Right lobe of liver (tissue), 6 donors: Measurements from ENCODE around the gene EMP3. TPM values are rescaled to one million over a fixed set of nuclear protein-coding genes. Genes with fewer than 3 reads are reported as not detected.

ENCODE experiments used
- ATAC-seq, 4 donors: fragments of 200-7000 bp; cut with Tn5 transposase; one replicate each; pipeline ENCODE4 v1.9.1; 2020; ENCODE audit warnings: mild to moderate bottlenecking in 4 of 4, moderate library complexity in 4 of 4
- DNase-seq, 3 donors: peaks; one replicate each; pipeline ENCODE4 v3.0.0-alpha.2; 2020
- H3K27ac ChIP-seq, 3 donors: fragments of 200-600 bp; one replicate each; pipeline ENCODE4 v1.8.0; 2022
- H3K27me3 ChIP-seq, 2 donors: fragments of 200-600 bp; one replicate each; pipeline ENCODE4 v1.8.0; 2022
- H3K36me3 ChIP-seq, 4 donors: fragments of 200-600 bp; sonication (generic) in 1 of 4; one replicate each; pipeline versions ENCODE4 v1.5.1 to v1.8.0; 2017 to 2022; ENCODE audit warnings: control low read depth in 1 of 4
- H3K4me1 ChIP-seq, 4 donors: fragments of 200-600 bp; sonication (generic) in 1 of 4; one replicate each; pipeline versions ENCODE4 v1.5.1 to v1.8.0; 2017 to 2022; ENCODE audit warnings: control low read depth in 1 of 4
- H3K4me3 ChIP-seq, 3 donors: fragments of 200-600 bp; one replicate each; pipeline ENCODE4 v1.8.0; 2022
- H3K9me3 ChIP-seq, 4 donors: fragments of 200-600 bp; sonication (generic) in 1 of 4; one replicate each; pipeline versions ENCODE4 v1.5.1 to v1.8.0; 2017 to 2022; ENCODE audit warnings: control low read depth in 1 of 4
- CTCF ChIP-seq, 4 donors: fragments of 200-600 bp in 3 of 4; fragments of 450-650 bp in 1 of 4; IDR thresholded peaks; one replicate each; pipeline versions ENCODE4 v1.5.1 to v1.8.0; 2016 to 2022; ENCODE audit warnings: antibody characterized with exemption in 4 of 4, mild to moderate bottlenecking in 2 of 4
- POLR2A ChIP-seq: fragments of 450-650 bp; IDR thresholded peaks from one replicate; pipeline ENCODE4 v1.6.1; 2017; ENCODE audit warnings: antibody characterized with exemption, mild to moderate bottlenecking
- WGBS: methylation state at CpG from one replicate; pipeline ENCODE4 v1.1.6; 2018; ENCODE audit warnings: low coverage, low lambda C conversion rate; ENCODE audit not compliant: insufficient coverage; ENCODE audit errors: missing lambda C conversion rate; 5-methylcytosine and 5-hydroxymethylcytosine counted together
- intact Hi-C, 2 donors: fragments of 100-400 bp; cut with DNase I; formaldehyde crosslinking; loops; one replicate each; pipeline versions ENCODE4 v1.11.2 to v1.14.1; 2022
- total RNA-seq, 6 experiments: library from RNA; depleted of rRNA in 2 of 6; stranded (reverse); fragments of >200 nt in 2 of 6; fragmentation: NEBNext Ultra II Directional in 3 of 6; extraction: Animal tissue kit (Norgen Biotek cat#: 25700) in 3 of 6; gene quantifications; one replicate each; pipeline versions ENCODE4 v1.1.0 to v1.2.4, GENCODE V29; 2016 to 2023
- donor health status: DM: no; HTN: yes; CAD: no.
- donor health status: DM: no; HTN: no; CAD: no.
- donor health status: DM: no; HTN: no; CAD: no.
- donor health status: DM: no; HTN: yes; CAD: no.
- donor health status: DM: no; HTN: yes; CAD: no.

EMP3 gene
- total RNA-seq, 6 experiments from 2014 or later, result 2.8 to 14.2 (median 5.6) TPM

DNA sequence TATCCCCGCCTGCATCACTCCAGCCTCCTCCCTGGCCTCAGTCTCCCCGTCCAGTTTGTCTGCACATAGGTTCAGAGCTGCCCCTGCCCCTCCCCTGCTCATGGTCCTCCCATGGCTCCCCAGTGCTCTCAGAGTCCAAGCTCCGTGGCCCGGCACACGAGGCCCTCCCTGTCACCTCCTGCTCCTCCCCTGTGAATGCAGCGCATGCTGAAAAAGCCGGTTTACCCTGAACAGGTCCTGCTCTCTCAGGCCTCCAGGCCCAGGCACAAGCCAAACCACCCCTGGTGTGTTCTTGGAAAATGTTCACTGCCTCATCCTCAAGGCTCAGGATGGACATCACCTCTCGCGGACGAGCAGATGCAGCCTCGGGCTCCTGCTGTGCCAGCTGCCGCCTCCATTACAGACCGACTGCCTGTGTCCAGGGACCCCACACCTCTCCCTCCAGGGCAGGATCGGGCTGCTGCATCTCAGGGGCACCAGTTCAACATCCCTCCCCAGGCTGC lies 13.0 kb downstream of the EMP3 start:
- 97% methylated on average over 6 of the region's 14 CpGs for WGBS
- TF ChIP-seq CTCF (IDR thresholded peaks at IDR 0.05) (no peak), POLR2A (no peak)
- ATAC-seq, result no peak
- Histone ChIP-seq H3K27ac (no peak overlapping the region), H3K36me3 (no peaks in the 10 kb centered on the region), H3K9me3 (no peaks in the 10 kb centered on the region), H3K4me3 (no peak overlapping the region), H3K4me1 (no peaks in the 10 kb centered on the region), H3K27me3 (no peaks in the 10 kb centered on the region)
- intact Hi-C loops, result no loop called here
- no peak for DNase-seq

DNA sequence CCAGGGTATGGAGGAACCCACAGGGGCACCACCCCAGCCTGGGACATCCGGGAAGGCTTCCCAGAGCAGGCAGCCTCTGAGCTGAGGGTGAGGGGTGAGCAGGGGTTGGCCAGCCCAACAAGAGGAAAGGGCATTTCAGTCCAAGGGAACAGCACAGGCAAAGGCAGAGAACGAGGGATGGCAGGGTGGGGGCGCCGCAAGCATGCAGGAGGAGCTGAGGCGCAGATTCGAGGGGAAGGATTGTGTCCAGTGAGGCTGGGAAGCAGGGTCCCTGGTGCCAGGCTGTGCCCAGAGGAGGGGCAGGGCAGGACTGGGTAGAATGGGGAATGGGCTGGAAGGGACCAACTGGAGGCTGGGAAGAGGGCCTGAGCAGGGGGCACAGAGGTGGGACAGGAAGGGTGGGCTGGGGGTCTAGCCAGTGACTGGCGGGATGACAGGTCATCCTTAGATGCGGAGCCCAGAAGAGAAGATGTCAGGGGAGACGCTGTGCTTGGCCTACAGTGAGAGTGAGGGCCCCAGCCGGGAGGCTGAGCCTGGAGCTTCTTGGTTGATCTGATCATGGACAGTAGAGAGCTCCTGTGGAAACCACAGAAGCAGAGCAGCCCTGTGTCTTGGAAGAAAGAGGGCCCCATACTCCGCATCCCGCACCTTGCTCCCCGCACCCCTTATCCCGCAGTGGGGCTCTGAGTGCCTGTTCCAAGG lies 13.6 kb downstream of the EMP3 start:
- H3K4me1 ChIP-seq, result no peaks in the 10 kb centered on the region
- 88% methylated on average over 3 of the region's 14 CpGs for WGBS
- H3K9me3 ChIP-seq, result no peaks in the 10 kb centered on the region
- ATAC-seq (no peak), DNase-seq (no peak)
- no peak for TF ChIP-seq CTCF (IDR thresholded peaks at IDR 0.05)
- TF ChIP-seq POLR2A, result no peak
- no peak overlapping the region for H3K27ac ChIP-seq
- no peaks in the 10 kb centered on the region for H3K27me3 ChIP-seq
- H3K4me3 ChIP-seq, result no peak overlapping the region
- no peaks in the 10 kb centered on the region for H3K36me3 ChIP-seq
- intact Hi-C loops, result no loop called here

GRCh38 chr19:48340995-48341394 lies 15.6 kb downstream of the EMP3 start:
- DNase-seq, result no peak
- WGBS, result no CpG with 5 or more reads among the region's 11 CpGs
- H3K9me3 ChIP-seq, result no peaks in the 10 kb centered on the region
- TF ChIP-seq CTCF (IDR thresholded peaks at IDR 0.05) (no peak), POLR2A (no peak)
- intact Hi-C loops, result no loop called here
- no peaks in the 10 kb centered on the region for H3K27me3 ChIP-seq
- no peaks in the 10 kb centered on the region for H3K4me1 ChIP-seq
- no peak for ATAC-seq
- H3K36me3 ChIP-seq, result no peaks in the 10 kb centered on the region
- H3K27ac ChIP-seq, result no peak overlapping the region
- no peak overlapping the region for H3K4me3 ChIP-seq

- no peak for DNase-seq
- no peak for ATAC-seq
- Histone ChIP-seq H3K4me3 (no peak overlapping the region), H3K27ac (no peak overlapping the region), H3K36me3 (no peaks in the 10 kb centered on the region), H3K9me3 (no peaks in the 10 kb centered on the region), H3K27me3 (no peaks in the 10 kb centered on the region), H3K4me1 (no peaks in the 10 kb centered on the region)
- intact Hi-C loops, result no loop called here
- TF ChIP-seq CTCF (IDR thresholded peaks at IDR 0.05) (no peak), POLR2A (no peak)
- 94% methylated on average over 9 of the region's 10 CpGs for WGBS
Observed at GRCh38 chr19:48341515-48342413, 16.4 kb downstream of the EMP3 start.
